AG04450 (cell line): Measurements from ENCODE around the gene ADAR. TPM values are rescaled to one million over a fixed set of nuclear protein-coding genes. Genes with fewer than 3 reads are reported as not detected.

Source experiments
- CTCF ChIA-PET: fragments of 300-600, 350-600 bp; formaldehyde crosslinking; extraction: SDS; loops from one replicate; lab custom pipeline; 2022; ENCODE audit warnings: antibody characterized with exemption, inconsistent platforms; lab: Charles Lee
- POLR2A ChIA-PET: fragments of 350-600 bp; formaldehyde crosslinking; extraction: SDS; loops from one replicate; lab custom pipeline; 2021; ENCODE audit warnings: antibody characterized with exemption, inconsistent platforms; lab: Yijun Ruan, JAX
- DNase-seq: peaks from one replicate; pipeline ENCODE4 v3.0.0-alpha.2; 2011; ENCODE audit warnings: low read depth, low spot score
- H3K27ac ChIP-seq: one replicate; pipeline ENCODE4 v1.5.1; 2012; ENCODE audit warnings: low read depth, low read length, control low read depth
- H3K27me3 ChIP-seq: one replicate; pipeline ENCODE4 v1.6.0; 2012; ENCODE audit warnings: low read length; ENCODE audit not compliant: control insufficient read depth, insufficient read depth
- H3K4me3 ChIP-seq: 2 replicates; pipeline ENCODE4 v1.5.1; 2011; ENCODE audit warnings: mild to moderate bottlenecking, low read depth, low read length, control low read depth
- H3K9me3 ChIP-seq: 2 replicates; pipeline ENCODE4 v1.5.1; 2012; ENCODE audit warnings: low read length; ENCODE audit not compliant: control insufficient read depth, insufficient read depth
- polyA plus RNA-seq: library from polyadenylated mRNA; depleted of rRNA; stranded (reverse); fragments of >200 nt; gene quantifications from 2 replicates; pipeline ENCODE4 v1.2.3, GENCODE V29; 2011
- TF ChIP-seq, protein P1 (sequence below): IDR thresholded peaks from 2 replicates; pipeline ENCODE4 v1.5.1; 2011; ENCODE audit warnings: low read depth, low read length, control low read depth, inconsistent platforms

Gene ADAR
- polyA plus RNA-seq, 1 experiment: 203 TPM

DNA sequence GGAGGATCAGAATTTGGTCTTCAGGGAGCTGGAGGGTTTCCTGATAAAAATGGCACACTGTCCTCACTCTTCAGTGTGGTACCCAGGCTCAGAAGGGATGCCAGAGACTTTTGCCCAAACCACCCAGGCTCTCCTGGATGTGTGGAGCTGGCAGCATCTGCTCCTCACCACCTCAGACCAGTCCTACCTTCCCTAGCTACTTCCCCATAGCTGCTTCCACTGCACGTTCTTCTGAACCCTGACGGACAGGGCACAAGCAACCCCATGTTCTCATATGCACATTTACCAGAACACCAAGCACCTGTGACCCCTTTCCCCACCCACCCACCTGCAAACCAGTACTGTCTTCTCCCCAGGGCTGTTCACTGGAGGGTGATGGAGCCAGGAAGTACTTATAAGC is 4.7 kb downstream of the ADAR start:
- CTCF ChIA-PET: interaction anchor here (2.5 kb wide), 1 partner anchor 43 kb away, joined by 8 read pairs; no protein-coding TSS in a partner anchor

DNA sequence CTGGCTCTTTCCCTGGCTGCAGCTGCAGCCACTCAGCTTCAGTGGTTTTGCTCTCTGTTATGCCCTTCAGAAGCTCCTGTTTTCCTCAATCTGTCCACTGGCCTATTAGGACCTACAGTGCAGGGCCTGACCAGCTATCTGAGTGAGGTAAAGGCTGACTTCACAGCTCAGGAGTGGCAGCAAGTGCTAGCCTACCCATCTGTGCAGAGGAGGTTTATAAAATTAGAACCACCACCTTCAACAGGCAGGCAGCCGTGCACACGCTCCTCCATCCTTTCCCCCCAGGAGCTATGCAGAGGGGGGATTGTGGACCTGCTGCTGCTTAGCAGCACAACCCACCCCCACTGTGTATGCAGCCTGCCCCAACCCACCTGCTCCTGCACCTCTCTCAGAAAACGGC is 8.3 kb downstream of the ADAR start:
- H3K9me3 ChIP-seq: no peaks in the 10 kb centered on the region
- TF ChIP-seq, protein P1, sequence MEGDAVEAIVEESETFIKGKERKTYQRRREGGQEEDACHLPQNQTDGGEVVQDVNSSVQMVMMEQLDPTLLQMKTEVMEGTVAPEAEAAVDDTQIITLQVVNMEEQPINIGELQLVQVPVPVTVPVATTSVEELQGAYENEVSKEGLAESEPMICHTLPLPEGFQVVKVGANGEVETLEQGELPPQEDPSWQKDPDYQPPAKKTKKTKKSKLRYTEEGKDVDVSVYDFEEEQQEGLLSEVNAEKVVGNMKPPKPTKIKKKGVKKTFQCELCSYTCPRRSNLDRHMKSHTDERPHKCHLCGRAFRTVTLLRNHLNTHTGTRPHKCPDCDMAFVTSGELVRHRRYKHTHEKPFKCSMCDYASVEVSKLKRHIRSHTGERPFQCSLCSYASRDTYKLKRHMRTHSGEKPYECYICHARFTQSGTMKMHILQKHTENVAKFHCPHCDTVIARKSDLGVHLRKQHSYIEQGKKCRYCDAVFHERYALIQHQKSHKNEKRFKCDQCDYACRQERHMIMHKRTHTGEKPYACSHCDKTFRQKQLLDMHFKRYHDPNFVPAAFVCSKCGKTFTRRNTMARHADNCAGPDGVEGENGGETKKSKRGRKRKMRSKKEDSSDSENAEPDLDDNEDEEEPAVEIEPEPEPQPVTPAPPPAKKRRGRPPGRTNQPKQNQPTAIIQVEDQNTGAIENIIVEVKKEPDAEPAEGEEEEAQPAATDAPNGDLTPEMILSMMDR: no peak
- no peak for DNase-seq
- no peaks in the 10 kb centered on the region for H3K27me3 ChIP-seq
- H3K4me3 ChIP-seq: no peak overlapping the region
- peak overlapping the region; percentile 12 for H3K27ac ChIP-seq
- ChIA-PET CTCF (interaction anchor here (1.2 kb wide), 1 partner anchor 40 kb away, joined by 5 read pairs; no protein-coding TSS in a partner anchor), POLR2A (no interaction called here)

More for the DNA sequence above, 4.7 kb downstream of the ADAR start:
- H3K27me3 ChIP-seq: no peaks in the 10 kb centered on the region
- no peaks in the 10 kb centered on the region for H3K9me3 ChIP-seq
- DNase-seq: no peak
- TF ChIP-seq, protein P1: no peak
- no peak overlapping the region for H3K4me3 ChIP-seq
- POLR2A ChIA-PET: no interaction called here
- no peak overlapping the region for H3K27ac ChIP-seq

DNA sequence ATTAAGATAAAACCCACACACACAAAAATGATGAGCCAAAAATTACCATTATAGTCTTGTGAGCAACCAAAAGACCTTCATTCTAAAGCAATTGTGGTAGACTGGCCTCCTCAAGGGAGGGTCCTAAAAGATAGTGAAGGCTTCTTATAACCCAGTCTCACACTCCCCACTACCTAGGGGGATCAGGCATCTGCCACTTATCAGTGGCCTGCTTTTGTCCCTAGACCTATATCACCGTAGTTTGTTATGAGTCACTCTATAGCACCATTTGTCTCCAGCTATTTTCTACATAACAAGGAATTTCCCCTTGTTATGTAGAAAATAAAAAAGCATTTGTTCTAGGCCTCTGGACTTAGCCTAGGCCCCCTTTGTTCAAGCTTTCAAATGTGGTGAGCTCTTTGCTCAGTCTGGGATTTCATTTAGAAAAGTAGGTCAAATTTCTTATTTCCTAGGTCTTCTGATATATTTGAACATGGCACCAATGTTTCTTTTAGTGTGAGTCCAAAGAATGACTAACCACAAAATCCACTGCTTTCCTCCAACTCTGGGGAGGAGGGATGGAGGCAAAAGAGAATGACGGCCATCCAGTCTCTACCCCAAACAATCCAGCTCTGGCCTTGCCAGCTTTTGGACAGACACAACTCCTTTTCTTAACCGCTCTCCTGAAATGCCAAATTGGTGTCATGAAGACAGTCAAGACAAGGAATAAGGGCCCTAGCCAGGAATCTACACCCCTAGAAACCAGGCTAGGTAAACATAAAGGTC is 8.9 kb downstream of the ADAR start:
- Histone ChIP-seq H3K27ac (peak overlapping the region; percentile 24), H3K27me3 (no peaks in the 10 kb centered on the region), H3K4me3 (no peak overlapping the region), H3K9me3 (no peaks in the 10 kb centered on the region)
- no peak for DNase-seq
- ChIA-PET POLR2A (no interaction called here), CTCF (interaction anchor here (0.7 to 1.2 kb wide), 3 partner anchors 38 to 280 kb away, joined by 3 to 5 read pairs (median 3); no protein-coding TSS in a partner anchor)
- TF ChIP-seq, protein P1: no peak

DNA sequence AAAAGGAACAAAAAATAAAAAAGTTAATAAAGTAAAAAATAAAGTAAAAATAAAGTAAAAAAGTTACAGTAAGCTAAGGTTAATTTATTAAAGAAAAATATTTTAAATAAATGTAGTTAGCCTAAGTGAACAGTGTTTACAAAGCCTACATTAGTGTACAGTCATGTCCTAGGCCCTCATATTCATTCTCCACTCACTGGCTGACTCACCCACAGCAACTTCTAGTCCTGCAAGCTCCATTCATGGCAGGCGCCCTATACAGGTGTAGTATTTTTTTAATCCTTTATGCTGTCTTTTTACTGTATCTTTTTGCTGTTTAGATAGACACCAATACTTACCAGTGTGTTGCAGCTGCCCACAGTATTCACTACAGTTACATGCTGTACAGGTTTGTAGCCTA is 12.4 kb downstream of the ADAR start:
- Histone ChIP-seq H3K9me3 (no peaks in the 10 kb centered on the region), H3K27me3 (no peaks in the 10 kb centered on the region), H3K4me3 (no peak overlapping the region), H3K27ac (no peak overlapping the region)
- ChIA-PET POLR2A (interaction anchor here (0.5 kb wide), 1 partner anchor 17 kb away, joined by 5 read pairs; no protein-coding TSS in a partner anchor), CTCF (interaction anchor here (0.5 to 1.9 kb wide), 2 partner anchors 36 to 448 kb away, joined by 4 to 7 read pairs; no protein-coding TSS in a partner anchor)
- DNase-seq: no peak
- TF ChIP-seq, protein P1: no peak

DNA sequence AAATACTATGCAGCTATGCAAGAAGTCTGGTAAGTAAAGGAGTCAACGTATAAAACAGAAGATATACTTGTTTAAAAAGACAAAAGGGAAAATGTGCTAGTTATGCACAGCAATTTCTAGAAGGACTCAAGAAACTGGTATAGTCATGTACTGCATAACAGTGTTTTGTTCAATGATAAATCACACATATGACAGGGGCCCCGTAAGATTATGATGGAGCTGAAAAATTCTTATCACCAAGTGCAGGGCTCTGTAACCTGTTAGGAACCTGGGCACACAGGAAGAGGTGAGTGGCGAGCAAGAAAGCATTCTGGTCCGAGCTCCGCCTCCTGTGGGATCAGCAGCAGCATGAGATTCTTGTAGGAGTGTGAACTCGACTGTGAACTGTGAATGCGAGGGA is 13.2 kb downstream of the ADAR start:
- no peak for DNase-seq
- H3K27me3 ChIP-seq: no peaks in the 10 kb centered on the region
- ChIA-PET POLR2A (no interaction called here), CTCF (interaction anchor here (1.9 kb wide), 1 partner anchor 35 kb away, joined by 7 read pairs; no protein-coding TSS in a partner anchor)
- TF ChIP-seq, protein P1: no peak
- no peaks in the 10 kb centered on the region for H3K9me3 ChIP-seq
- H3K27ac ChIP-seq: no peak overlapping the region
- no peak overlapping the region for H3K4me3 ChIP-seq
